HEK293 (cell line): Measurements from ENCODE around the gene YWHAG.

Experiments
- CTCF ChIA-PET: fragments of 350-600 bp; formaldehyde crosslinking; extraction: SDS; loops from one replicate; lab custom pipeline; 2021; ENCODE audit warnings: antibody characterized with exemption; lab: Yijun Ruan, JAX
- POLR2A ChIA-PET: fragments of 300-600 bp; formaldehyde crosslinking; extraction: SDS; loops from one replicate; lab custom pipeline; 2020; ENCODE audit warnings: antibody characterized with exemption, inconsistent platforms; lab: Yijun Ruan, JAX
- H3K27ac ChIP-seq: fragments of 200-500 bp; sonication (Bioruptor generic); 2 replicates; pipeline ENCODE4 v1.5.1; 2014; ENCODE audit warnings: low read depth, low read length, control low read depth, inconsistent platforms; ENCODE audit errors: extremely low read depth
- H3K36me3 ChIP-seq, 2 experiments: fragments of 200-500 bp in 1 of 2; sonication (Bioruptor generic) in 1 of 2; 1 replicate in 1 of 2; 2 replicates in 1 of 2; pipeline ENCODE4 v1.5.1; 2014 to 2017; ENCODE audit warnings: inconsistent platforms in 2 of 2, low read length in 2 of 2; ENCODE audit not compliant: control insufficient read depth in 2 of 2, insufficient read depth in 1 of 2
- H3K4me1 ChIP-seq: fragments of 200-500 bp; sonication (Bioruptor generic); 2 replicates; pipeline ENCODE4 v1.5.1; 2014; ENCODE audit warnings: mild to moderate bottlenecking, low read length, inconsistent platforms; ENCODE audit not compliant: control insufficient read depth, insufficient read depth
- H3K4me3 ChIP-seq: 2 replicates; pipeline ENCODE4 v1.5.1; 2011; ENCODE audit warnings: low read depth, mild to moderate bottlenecking, control low read depth, low read length, moderate library complexity
- H3K9me3 ChIP-seq: fragments of 200-500 bp; sonication (Bioruptor generic); 2 replicates; pipeline ENCODE4 v1.5.1; 2014; ENCODE audit warnings: low read depth, low read length, inconsistent platforms; ENCODE audit not compliant: control insufficient read depth, insufficient read depth
- HOXA7 ChIP-seq: sonication (generic); formaldehyde crosslinking; IDR thresholded peaks from 2 replicates; pipeline ENCODE4 v1.8.1; 2022; ENCODE audit warnings: missing genetic modification reagents, borderline replicate concordance
- MYNN ChIP-seq: fragments of 450-650 bp; formaldehyde crosslinking; IDR thresholded peaks from 2 replicates; pipeline ENCODE4 v1.5.1; 2016; ENCODE audit warnings: missing biosample characterization, missing genetic modification characterization, borderline replicate concordance
- SCRT1 ChIP-seq: fragments of 450-650 bp; formaldehyde crosslinking; IDR thresholded peaks from 2 replicates; pipeline ENCODE4 v1.5.1; 2016; ENCODE audit warnings: missing biosample characterization, missing genetic modification characterization, borderline replicate concordance
- ZNF335 ChIP-seq: fragments of 450-650 bp; formaldehyde crosslinking; conservative IDR thresholded peaks from 2 replicates; pipeline ENCODE4 v1.5.1; 2016; ENCODE audit warnings: missing biosample characterization, missing genetic modification characterization
- ZNF394 ChIP-seq: fragments of 450-650 bp; formaldehyde crosslinking; IDR thresholded peaks from 2 replicates; pipeline ENCODE4 v1.5.1; 2016; ENCODE audit warnings: missing biosample characterization, missing genetic modification characterization, mild to moderate bottlenecking, moderate library complexity, borderline replicate concordance
- ZNF426 ChIP-seq: fragments of 450-650 bp; formaldehyde crosslinking; IDR thresholded peaks from 2 replicates; pipeline ENCODE4 v1.5.1; 2017; ENCODE audit warnings: missing biosample characterization, missing genetic modification characterization, mild to moderate bottlenecking, inconsistent platforms, moderate library complexity
- ZNF549 ChIP-seq: fragments of 450-650 bp; IDR thresholded peaks from 2 replicates; pipeline ENCODE4 v1.5.1; 2018; ENCODE audit warnings: missing biosample characterization, missing genetic modification characterization, mild to moderate bottlenecking, inconsistent platforms, moderate library complexity
- ZNF624 ChIP-seq: fragments of 450-650 bp; formaldehyde crosslinking; IDR thresholded peaks from 2 replicates; pipeline ENCODE4 v1.5.1; 2017; ENCODE audit warnings: missing biosample characterization, missing genetic modification characterization
- ZNF626 ChIP-seq: fragments of 450-650 bp; sonication (Bioruptor Pico); formaldehyde crosslinking; IDR thresholded peaks from 2 replicates; pipeline ENCODE4 v1.5.1; 2018; ENCODE audit warnings: missing biosample characterization, missing genetic modification characterization, inconsistent platforms
- ZNF791 ChIP-seq: fragments of 450-650 bp; formaldehyde crosslinking; IDR thresholded peaks from 2 replicates; pipeline ENCODE4 v1.5.1; 2016; ENCODE audit warnings: missing biosample characterization, missing genetic modification characterization
- TF ChIP-seq, protein P1 (sequence below): fragments of 450-650 bp; formaldehyde crosslinking; IDR thresholded peaks from 2 replicates; pipeline ENCODE4 v1.5.1; 2017; ENCODE audit warnings: missing biosample characterization, missing genetic modification characterization
- TF ChIP-seq, protein P2 (sequence below): fragments of 450-650 bp; formaldehyde crosslinking; IDR thresholded peaks from 2 replicates; pipeline ENCODE4 v1.5.1; 2016; ENCODE audit warnings: missing biosample characterization, missing genetic modification characterization
- TF ChIP-seq, protein P3 (sequence below): IDR thresholded peaks from 2 replicates; pipeline ENCODE4 v1.6.1; 2011; ENCODE audit warnings: mild to moderate bottlenecking, low read depth, low read length, borderline replicate concordance
- TF ChIP-seq, protein P4 (sequence below): fragments of 450-650 bp; formaldehyde crosslinking; IDR thresholded peaks from 2 replicates; pipeline ENCODE4 v1.5.1; 2017; ENCODE audit warnings: missing biosample characterization, missing genetic modification characterization
- TF ChIP-seq, protein P5 (sequence below): fragments of 450-650 bp; formaldehyde crosslinking; conservative IDR thresholded peaks from 2 replicates; pipeline ENCODE4 v1.5.1; 2016; ENCODE audit warnings: low read depth, missing biosample characterization, missing genetic modification characterization
- TF ChIP-seq, protein P6 (sequence below): fragments of 450-650 bp; formaldehyde crosslinking; IDR thresholded peaks from 2 replicates; pipeline ENCODE4 v1.5.1; 2017; ENCODE audit warnings: missing biosample characterization, missing genetic modification characterization
- TF ChIP-seq, protein P7 (sequence below): fragments of 450-650 bp; formaldehyde crosslinking; IDR thresholded peaks from 2 replicates; pipeline ENCODE4 v1.5.1; 2016; ENCODE audit warnings: missing biosample characterization, missing genetic modification characterization

YWHAG gene

DNA sequence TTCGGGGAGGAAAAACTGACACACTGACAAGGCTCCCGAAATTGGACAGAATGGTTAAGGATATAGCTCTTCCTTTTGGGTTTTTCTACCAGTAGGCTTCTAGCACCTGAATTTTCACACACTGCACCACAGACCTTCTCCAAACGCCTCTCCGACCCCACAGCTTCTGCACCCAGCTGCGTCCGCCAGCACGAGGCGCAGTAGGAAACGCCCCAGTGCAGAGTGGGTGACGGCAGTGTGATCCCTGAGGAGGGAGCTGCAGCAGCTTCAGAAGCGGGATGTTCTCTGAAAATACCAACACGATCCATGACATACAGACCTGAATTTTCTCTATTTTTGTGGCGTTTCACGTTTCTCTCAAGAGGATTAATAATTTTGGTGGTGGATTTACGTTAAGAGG, 30.4 kb downstream of the YWHAG start (continued):
- TF ChIP-seq, protein P1, sequence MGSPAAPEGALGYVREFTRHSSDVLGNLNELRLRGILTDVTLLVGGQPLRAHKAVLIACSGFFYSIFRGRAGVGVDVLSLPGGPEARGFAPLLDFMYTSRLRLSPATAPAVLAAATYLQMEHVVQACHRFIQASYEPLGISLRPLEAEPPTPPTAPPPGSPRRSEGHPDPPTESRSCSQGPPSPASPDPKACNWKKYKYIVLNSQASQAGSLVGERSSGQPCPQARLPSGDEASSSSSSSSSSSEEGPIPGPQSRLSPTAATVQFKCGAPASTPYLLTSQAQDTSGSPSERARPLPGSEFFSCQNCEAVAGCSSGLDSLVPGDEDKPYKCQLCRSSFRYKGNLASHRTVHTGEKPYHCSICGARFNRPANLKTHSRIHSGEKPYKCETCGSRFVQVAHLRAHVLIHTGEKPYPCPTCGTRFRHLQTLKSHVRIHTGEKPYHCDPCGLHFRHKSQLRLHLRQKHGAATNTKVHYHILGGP (tag by site-specific recombination): no peak
- TF ChIP-seq ZNF624 (tag by site-specific recombination) (no peak), ZNF626 (no peak)

DNA sequence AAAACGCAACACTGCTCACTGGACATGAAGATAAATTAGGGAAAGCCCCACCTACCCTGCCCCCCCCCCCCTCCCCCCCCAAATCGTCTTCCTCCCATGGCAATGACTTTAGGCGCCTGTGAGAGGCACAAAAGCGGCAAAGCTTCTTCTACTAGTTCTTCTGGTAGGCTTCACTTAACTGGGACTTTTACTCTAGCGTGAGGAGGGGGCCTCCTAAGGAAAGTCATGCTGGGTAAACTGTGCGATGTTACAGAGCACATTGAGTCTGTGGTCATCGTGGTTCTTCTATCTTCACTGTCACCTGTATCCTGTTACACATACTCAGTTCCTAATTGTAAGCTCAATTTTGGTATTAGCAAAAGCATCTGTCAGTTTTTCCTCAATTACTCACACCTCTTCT, 31.2 kb downstream of the YWHAG start:
- CTCF ChIA-PET: interaction anchor here (0.7 to 1.0 kb wide), 2 partner anchors 11 to 298 kb away, joined by 3 to 4 read pairs; no protein-coding TSS in a partner anchor

DNA sequence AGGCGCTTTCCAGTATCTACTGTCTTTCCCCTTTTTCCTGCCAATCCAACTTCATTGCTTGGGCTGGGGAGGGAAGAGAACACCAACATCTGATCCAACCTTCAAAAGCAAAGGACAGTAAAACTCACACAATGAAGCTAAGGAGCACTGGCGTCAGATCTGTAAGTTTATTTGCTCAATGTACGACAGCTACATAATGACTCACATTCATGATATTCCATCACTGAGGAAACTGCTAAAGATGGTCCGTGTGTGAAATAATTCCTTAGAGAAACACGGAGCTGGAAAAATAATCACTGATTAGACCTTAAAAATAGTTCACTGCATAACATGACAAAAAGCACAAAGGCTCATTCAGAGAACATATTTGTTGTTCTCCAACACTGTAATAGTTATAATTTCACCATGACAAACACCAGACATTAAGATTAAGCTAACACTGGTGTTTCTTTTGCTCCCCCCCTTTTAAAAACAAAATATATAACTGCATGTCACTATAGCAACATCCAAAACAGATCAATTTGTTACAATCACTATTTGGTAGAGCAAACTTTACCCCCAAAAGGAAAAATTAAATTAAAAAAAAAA, 32.1 kb downstream of the YWHAG start:
- Histone ChIP-seq H3K27ac (no peak overlapping the region), H3K9me3 (no peaks in the 10 kb centered on the region), H3K4me1 (0 out of 2 replicates have a peak, but pooled peaks cover 5% of the 10 kb centered on the region), H3K4me3 (no peak overlapping the region), H3K36me3 (peaks cover 20 to 45% of the 10 kb centered on the region in 2 experiments)
- POLR2A ChIA-PET: interaction anchor here (2.2 kb wide), 1 partner anchor 9 kb away, joined by 6 read pairs; no protein-coding TSS in a partner anchor
- CTCF ChIA-PET: interaction anchor here (0.7 to 1.0 kb wide), 2 partner anchors 10 to 298 kb away, joined by 3 to 4 read pairs; no protein-coding TSS in a partner anchor
- no peak for TF ChIP-seq ZNF394 (tag by site-specific recombination)
- TF ChIP-seq, protein P2, sequence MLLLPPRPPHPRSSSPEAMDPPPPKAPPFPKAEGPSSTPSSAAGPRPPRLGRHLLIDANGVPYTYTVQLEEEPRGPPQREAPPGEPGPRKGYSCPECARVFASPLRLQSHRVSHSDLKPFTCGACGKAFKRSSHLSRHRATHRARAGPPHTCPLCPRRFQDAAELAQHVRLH: no peak
- no peak for TF ChIP-seq ZNF335
- no peak for TF ChIP-seq SCRT1
- TF ChIP-seq HOXA7: no peak
- TF ChIP-seq, protein P3, sequence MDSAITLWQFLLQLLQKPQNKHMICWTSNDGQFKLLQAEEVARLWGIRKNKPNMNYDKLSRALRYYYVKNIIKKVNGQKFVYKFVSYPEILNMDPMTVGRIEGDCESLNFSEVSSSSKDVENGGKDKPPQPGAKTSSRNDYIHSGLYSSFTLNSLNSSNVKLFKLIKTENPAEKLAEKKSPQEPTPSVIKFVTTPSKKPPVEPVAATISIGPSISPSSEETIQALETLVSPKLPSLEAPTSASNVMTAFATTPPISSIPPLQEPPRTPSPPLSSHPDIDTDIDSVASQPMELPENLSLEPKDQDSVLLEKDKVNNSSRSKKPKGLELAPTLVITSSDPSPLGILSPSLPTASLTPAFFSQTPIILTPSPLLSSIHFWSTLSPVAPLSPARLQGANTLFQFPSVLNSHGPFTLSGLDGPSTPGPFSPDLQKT: no peak
- no peak for TF ChIP-seq ZNF426 (tag by site-specific recombination)
- TF ChIP-seq ZNF549 (tag by site-specific recombination): no peak
- TF ChIP-seq ZNF791 (tag by site-specific recombination): no peak
- TF ChIP-seq, protein P4, sequence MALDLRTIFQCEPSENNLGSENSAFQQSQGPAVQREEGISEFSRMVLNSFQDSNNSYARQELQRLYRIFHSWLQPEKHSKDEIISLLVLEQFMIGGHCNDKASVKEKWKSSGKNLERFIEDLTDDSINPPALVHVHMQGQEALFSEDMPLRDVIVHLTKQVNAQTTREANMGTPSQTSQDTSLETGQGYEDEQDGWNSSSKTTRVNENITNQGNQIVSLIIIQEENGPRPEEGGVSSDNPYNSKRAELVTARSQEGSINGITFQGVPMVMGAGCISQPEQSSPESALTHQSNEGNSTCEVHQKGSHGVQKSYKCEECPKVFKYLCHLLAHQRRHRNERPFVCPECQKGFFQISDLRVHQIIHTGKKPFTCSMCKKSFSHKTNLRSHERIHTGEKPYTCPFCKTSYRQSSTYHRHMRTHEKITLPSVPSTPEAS (tag by site-specific recombination): no peak
- TF ChIP-seq, protein P5, sequence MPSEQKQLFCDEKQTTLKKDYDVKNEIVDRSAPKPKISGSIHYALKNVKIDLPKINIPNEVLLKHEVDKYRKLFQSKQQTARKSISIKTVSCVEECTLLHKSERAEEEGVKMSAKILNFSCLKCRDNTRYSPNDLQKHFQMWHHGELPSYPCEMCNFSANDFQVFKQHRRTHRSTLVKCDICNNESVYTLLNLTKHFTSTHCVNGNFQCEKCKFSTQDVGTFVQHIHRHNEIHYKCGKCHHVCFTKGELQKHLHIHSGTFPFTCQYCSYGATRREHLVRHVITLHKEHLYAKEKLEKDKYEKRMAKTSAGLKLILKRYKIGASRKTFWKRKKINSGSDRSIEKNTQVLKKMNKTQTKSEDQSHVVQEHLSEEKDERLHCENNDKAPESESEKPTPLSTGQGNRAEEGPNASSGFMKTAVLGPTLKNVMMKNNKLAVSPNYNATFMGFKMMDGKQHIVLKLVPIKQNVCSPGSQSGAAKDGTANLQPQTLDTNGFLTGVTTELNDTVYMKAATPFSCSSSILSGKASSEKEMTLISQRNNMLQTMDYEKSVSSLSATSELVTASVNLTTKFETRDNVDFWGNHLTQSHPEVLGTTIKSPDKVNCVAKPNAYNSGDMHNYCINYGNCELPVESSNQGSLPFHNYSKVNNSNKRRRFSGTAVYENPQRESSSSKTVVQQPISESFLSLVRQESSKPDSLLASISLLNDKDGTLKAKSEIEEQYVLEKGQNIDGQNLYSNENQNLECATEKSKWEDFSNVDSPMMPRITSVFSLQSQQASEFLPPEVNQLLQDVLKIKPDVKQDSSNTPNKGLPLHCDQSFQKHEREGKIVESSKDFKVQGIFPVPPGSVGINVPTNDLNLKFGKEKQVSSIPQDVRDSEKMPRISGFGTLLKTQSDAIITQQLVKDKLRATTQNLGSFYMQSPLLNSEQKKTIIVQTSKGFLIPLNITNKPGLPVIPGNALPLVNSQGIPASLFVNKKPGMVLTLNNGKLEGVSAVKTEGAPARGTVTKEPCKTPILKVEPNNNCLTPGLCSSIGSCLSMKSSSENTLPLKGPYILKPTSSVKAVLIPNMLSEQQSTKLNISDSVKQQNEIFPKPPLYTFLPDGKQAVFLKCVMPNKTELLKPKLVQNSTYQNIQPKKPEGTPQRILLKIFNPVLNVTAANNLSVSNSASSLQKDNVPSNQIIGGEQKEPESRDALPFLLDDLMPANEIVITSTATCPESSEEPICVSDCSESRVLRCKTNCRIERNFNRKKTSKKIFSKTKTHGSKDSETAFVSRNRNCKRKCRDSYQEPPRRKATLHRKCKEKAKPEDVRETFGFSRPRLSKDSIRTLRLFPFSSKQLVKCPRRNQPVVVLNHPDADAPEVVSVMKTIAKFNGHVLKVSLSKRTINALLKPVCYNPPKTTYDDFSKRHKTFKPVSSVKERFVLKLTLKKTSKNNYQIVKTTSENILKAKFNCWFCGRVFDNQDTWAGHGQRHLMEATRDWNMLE (tag by site-specific recombination): no peak
- TF ChIP-seq, protein P6, sequence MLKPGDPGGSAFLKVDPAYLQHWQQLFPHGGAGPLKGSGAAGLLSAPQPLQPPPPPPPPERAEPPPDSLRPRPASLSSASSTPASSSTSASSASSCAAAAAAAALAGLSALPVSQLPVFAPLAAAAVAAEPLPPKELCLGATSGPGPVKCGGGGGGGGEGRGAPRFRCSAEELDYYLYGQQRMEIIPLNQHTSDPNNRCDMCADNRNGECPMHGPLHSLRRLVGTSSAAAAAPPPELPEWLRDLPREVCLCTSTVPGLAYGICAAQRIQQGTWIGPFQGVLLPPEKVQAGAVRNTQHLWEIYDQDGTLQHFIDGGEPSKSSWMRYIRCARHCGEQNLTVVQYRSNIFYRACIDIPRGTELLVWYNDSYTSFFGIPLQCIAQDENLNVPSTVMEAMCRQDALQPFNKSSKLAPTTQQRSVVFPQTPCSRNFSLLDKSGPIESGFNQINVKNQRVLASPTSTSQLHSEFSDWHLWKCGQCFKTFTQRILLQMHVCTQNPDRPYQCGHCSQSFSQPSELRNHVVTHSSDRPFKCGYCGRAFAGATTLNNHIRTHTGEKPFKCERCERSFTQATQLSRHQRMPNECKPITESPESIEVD (tag by site-specific recombination): no peak

More for the DNA sequence above, 31.2 kb downstream of the YWHAG start:
- Histone ChIP-seq H3K9me3 (no peaks in the 10 kb centered on the region), H3K4me1 (0 out of 2 replicates have a peak, but pooled peaks cover 5% of the 10 kb centered on the region), H3K27ac (no peak overlapping the region), H3K4me3 (no peak overlapping the region), H3K36me3 (peaks cover 20 to 51% of the 10 kb centered on the region in 2 experiments)
- POLR2A ChIA-PET: interaction anchor here (0.9 to 2.2 kb wide), 2 partner anchors 8 to 10 kb away, joined by 3 to 6 read pairs; no protein-coding TSS in a partner anchor
- peak; percentile 64; the same call in 1 of the 2 replicates for TF ChIP-seq MYNN (tag by site-specific recombination)
- TF ChIP-seq, protein P7, sequence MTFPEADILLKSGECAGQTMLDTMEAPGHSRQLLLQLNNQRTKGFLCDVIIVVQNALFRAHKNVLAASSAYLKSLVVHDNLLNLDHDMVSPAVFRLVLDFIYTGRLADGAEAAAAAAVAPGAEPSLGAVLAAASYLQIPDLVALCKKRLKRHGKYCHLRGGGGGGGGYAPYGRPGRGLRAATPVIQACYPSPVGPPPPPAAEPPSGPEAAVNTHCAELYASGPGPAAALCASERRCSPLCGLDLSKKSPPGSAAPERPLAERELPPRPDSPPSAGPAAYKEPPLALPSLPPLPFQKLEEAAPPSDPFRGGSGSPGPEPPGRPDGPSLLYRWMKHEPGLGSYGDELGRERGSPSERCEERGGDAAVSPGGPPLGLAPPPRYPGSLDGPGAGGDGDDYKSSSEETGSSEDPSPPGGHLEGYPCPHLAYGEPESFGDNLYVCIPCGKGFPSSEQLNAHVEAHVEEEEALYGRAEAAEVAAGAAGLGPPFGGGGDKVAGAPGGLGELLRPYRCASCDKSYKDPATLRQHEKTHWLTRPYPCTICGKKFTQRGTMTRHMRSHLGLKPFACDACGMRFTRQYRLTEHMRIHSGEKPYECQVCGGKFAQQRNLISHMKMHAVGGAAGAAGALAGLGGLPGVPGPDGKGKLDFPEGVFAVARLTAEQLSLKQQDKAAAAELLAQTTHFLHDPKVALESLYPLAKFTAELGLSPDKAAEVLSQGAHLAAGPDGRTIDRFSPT (tag by site-specific recombination): no peak
